Neural cell (in vitro differentiated cells): ENCODE measurements around the gene GOLGA8N.
"Not testable (repeated sequence)": the region's sequence is repeated elsewhere in the genome, so short reads cannot be mapped to it uniquely, and the experiment has no call there.

Experiments used
- CTCF ChIP-seq: fragments of 450-650 bp; IDR thresholded peaks from 2 replicates; pipeline ENCODE4 v1.5.1; 2014; ENCODE audit warnings: antibody characterized with exemption, mild to moderate bottlenecking, moderate library complexity; ENCODE audit not compliant: poor library complexity, severe bottlenecking
- EP300 ChIP-seq: fragments of 450-650 bp; conservative IDR thresholded peaks from 2 replicates; pipeline ENCODE4 v1.6.1; 2014; ENCODE audit warnings: antibody characterized with exemption, mild to moderate bottlenecking, moderate library complexity; ENCODE audit not compliant: poor library complexity, severe bottlenecking
- EZH2 ChIP-seq: fragments of 200-600, 300-800 bp; shearing (Covaris generic), sonication (generic); IDR thresholded peaks from 2 replicates; pipeline ENCODE4 v1.6.1; 2014; ENCODE audit warnings: antibody characterized with exemption, low read length, borderline replicate concordance, mild to moderate bottlenecking; ENCODE audit not compliant: insufficient read depth, poor library complexity, severe bottlenecking
- TAF1 ChIP-seq: IDR thresholded peaks from 2 replicates; pipeline ENCODE4 v1.6.1; 2012; ENCODE audit warnings: low read depth

- TF ChIP-seq EP300, CTCF, TAF1, EZH2: not testable (repeated sequence)
Measured at GRCh38 chr15:32568988-32569387, 24.3 kb upstream of the GOLGA8N start.
